Keratinocyte (primary cell): ENCODE measurements around the gene PCCA. TPM values are rescaled to one million over a fixed set of nuclear protein-coding genes. Genes with fewer than 3 reads are reported as not detected.

Experiments
- DNase-seq: peaks from one replicate; pipeline ENCODE4 v3.0.0-alpha.2; 2011; ENCODE audit warnings: low read depth, missing footprints, low spot score
- FAIRE-seq: peaks from 2 replicates; lab custom pipeline; 2011; peaks lifted over from hg19 to GRCh38; lab: Jason Lieb, UNC
- H2AFZ ChIP-seq: 2 replicates; pipeline ENCODE4 v1.6.0; 2012; ENCODE audit warnings: low read length, control low read depth, inconsistent platforms; ENCODE audit not compliant: control insufficient read depth
- H3K27ac ChIP-seq: 2 replicates; pipeline ENCODE4 v1.5.1; 2011; ENCODE audit warnings: low read length; ENCODE audit not compliant: control insufficient read depth, insufficient read depth
- H3K27me3 ChIP-seq: 3 replicates; pipeline ENCODE4 v1.6.0; 2011; ENCODE audit warnings: low read length; ENCODE audit not compliant: control insufficient read depth, insufficient read depth; ENCODE audit errors: extremely low read depth
- H3K36me3 ChIP-seq, 2 experiments: 2 replicates in 1 of 2; 3 replicates in 1 of 2; pipeline ENCODE4 v1.5.1; 2011; ENCODE audit warnings: low read length in 2 of 2, mild to moderate bottlenecking in 1 of 2; ENCODE audit not compliant: control insufficient read depth in 2 of 2, insufficient read depth in 2 of 2; ENCODE audit errors: extremely low read depth in 1 of 2
- H3K4me1 ChIP-seq: 3 replicates; pipeline ENCODE4 v1.5.1; 2011; ENCODE audit warnings: low read length; ENCODE audit not compliant: control insufficient read depth, insufficient read depth; ENCODE audit errors: extremely low read depth
- H3K4me2 ChIP-seq: 3 replicates; pipeline ENCODE4 v1.6.0; 2011; ENCODE audit warnings: low read depth, low read length; ENCODE audit not compliant: control insufficient read depth, insufficient read depth; ENCODE audit errors: extremely low read depth
- H3K4me3 ChIP-seq, 3 experiments: fragments of 200-600 bp in 1 of 3; sonication (generic) in 1 of 3; 2 replicates in 2 of 3; 3 replicates in 1 of 3; pipeline ENCODE4 v1.5.1; 2011 to 2016; ENCODE audit warnings: low read length in 3 of 3, mild to moderate bottlenecking in 3 of 3, control low read depth in 2 of 3, inconsistent platforms in 1 of 3, low read depth in 1 of 3, mixed read lengths in 1 of 3, mixed run types in 1 of 3, moderate library complexity in 1 of 3; ENCODE audit not compliant: control insufficient read depth in 2 of 3, insufficient read depth in 2 of 3; ENCODE audit errors: extremely low read depth in 1 of 3
- H3K79me2 ChIP-seq: 2 replicates; pipeline ENCODE4 v1.6.0; 2012; ENCODE audit warnings: low read length; ENCODE audit not compliant: control insufficient read depth, insufficient read depth
- H3K9ac ChIP-seq: 3 replicates; pipeline ENCODE4 v1.6.0; 2011; ENCODE audit warnings: low read length; ENCODE audit not compliant: control insufficient read depth, insufficient read depth; ENCODE audit errors: extremely low read depth
- H3K9me1 ChIP-seq: 3 replicates; pipeline ENCODE4 v1.6.0; 2011; ENCODE audit warnings: low read length; ENCODE audit not compliant: control insufficient read depth, insufficient read depth; ENCODE audit errors: extremely low read depth
- H3K9me3 ChIP-seq: 2 replicates; pipeline ENCODE4 v1.5.1; 2012; ENCODE audit warnings: low read depth, low read length; ENCODE audit not compliant: control insufficient read depth
- H4K20me1 ChIP-seq: 3 replicates; pipeline ENCODE4 v1.6.0; 2011; ENCODE audit warnings: low read length; ENCODE audit not compliant: control insufficient read depth, insufficient read depth; ENCODE audit errors: extremely low read depth
- EZH2 ChIP-seq: IDR thresholded peaks from one replicate; pipeline ENCODE4 v1.6.1; 2012; ENCODE audit warnings: inconsistent platforms, mild to moderate bottlenecking, low read length, moderate library complexity
- dilution Hi-C: fragments of 300-500 bp; cut with MboI; formaldehyde crosslinking; loops from one replicate; pipeline ENCODE4 v1.7.0; 2020; ENCODE audit warnings: low sequenced_read_pairs; ENCODE audit not compliant: extremely low pct_ligation_motif_present
- polyA plus RNA-seq, 5 experiments: library from polyadenylated mRNA; depleted of rRNA in 3 of 5; stranded (reverse) in 3 of 5; stranded (forward) in 1 of 5; unstranded in 1 of 5; fragments of >200 nt; gene quantifications; 1 replicate in 1 of 5; 2 replicates in 3 of 5; 3 replicates in 1 of 5; pipeline versions ENCODE4 v1.2.1 to v1.2.3, GENCODE V29; 2011 to 2012; ENCODE audit warnings: missing spikeins in 2 of 5, low read depth in 1 of 5, low replicate concordance in 1 of 5
- TF ChIP-seq, protein P1 (sequence below), 3 experiments: IDR thresholded peaks in 1 of 3; conservative IDR thresholded peaks in 1 of 3; optimal IDR thresholded peaks in 1 of 3; 2 replicates in 2 of 3; 3 replicates in 1 of 3; pipeline versions ENCODE3 to v1.5.1; 2011; ENCODE audit warnings: low read length in 3 of 3, mild to moderate bottlenecking in 3 of 3, moderate library complexity in 2 of 3, control low read depth in 1 of 3, inconsistent platforms in 1 of 3; ENCODE audit not compliant: insufficient read depth in 2 of 3; ENCODE audit errors: extremely low read depth in 1 of 3

Gene PCCA
- polyA plus RNA-seq, 1 donor (not counting 4 experiments of a cell fraction or from before 2014, with no cell fraction given), result 8.1 TPM

DNA sequence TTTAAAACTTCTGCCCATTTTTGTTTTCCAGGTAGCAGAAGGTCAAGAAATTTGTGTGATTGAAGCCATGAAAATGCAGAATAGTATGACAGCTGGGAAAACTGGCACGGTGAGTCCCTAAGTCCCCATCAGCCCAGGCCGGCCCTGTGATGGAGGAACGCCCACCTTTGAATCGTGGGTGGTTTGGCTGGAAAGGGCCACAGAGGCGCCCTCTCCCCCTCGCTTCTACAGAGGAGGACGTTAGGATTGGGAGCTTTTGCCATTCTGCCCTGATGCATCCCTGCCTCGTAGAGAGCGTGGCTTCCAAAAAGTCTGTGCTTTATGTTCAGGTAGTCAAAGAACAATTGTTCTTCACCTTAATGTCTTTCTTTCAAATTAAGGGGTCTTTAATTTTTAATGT is 438.8 kb downstream of the PCCA start:
- H3K27me3 ChIP-seq, result no peaks in the 10 kb centered on the region
- H3K27ac ChIP-seq, result no peak overlapping the region
- H3K4me3 ChIP-seq, result no peak overlapping the region
- H3K36me3 ChIP-seq, result peaks cover 0 to 3% of the 10 kb centered on the region in 2 experiments
- no peaks in the 10 kb centered on the region for H3K79me2 ChIP-seq
- no peaks in the 10 kb centered on the region for H3K9me3 ChIP-seq
- no peaks in the 10 kb centered on the region for H3K4me1 ChIP-seq
- no peak overlapping the region for H3K9ac ChIP-seq
- dilution Hi-C loops, result no loop called here
- no peak for FAIRE-seq
- DNase-seq, result no peak
- no peaks in the 10 kb centered on the region for H4K20me1 ChIP-seq
- H3K4me2 ChIP-seq, result no peak overlapping the region
- H3K9me1 ChIP-seq, result no peaks in the 10 kb centered on the region
- H2AFZ ChIP-seq, result no peak overlapping the region
- TF ChIP-seq, protein P1, sequence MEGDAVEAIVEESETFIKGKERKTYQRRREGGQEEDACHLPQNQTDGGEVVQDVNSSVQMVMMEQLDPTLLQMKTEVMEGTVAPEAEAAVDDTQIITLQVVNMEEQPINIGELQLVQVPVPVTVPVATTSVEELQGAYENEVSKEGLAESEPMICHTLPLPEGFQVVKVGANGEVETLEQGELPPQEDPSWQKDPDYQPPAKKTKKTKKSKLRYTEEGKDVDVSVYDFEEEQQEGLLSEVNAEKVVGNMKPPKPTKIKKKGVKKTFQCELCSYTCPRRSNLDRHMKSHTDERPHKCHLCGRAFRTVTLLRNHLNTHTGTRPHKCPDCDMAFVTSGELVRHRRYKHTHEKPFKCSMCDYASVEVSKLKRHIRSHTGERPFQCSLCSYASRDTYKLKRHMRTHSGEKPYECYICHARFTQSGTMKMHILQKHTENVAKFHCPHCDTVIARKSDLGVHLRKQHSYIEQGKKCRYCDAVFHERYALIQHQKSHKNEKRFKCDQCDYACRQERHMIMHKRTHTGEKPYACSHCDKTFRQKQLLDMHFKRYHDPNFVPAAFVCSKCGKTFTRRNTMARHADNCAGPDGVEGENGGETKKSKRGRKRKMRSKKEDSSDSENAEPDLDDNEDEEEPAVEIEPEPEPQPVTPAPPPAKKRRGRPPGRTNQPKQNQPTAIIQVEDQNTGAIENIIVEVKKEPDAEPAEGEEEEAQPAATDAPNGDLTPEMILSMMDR (optimal IDR thresholded peaks at IDR 0.05 in 1 of 3, IDR thresholded peaks at IDR 0.05 in 1 of 3, conservative IDR thresholded peaks at IDR 0.05 in 1 of 3; ENCODE audit: extremely low read depth in 1 of 3, insufficient read depth in 2 of 3, low read length in 3 of 3), result no peak
- no peak for TF ChIP-seq EZH2

DNA sequence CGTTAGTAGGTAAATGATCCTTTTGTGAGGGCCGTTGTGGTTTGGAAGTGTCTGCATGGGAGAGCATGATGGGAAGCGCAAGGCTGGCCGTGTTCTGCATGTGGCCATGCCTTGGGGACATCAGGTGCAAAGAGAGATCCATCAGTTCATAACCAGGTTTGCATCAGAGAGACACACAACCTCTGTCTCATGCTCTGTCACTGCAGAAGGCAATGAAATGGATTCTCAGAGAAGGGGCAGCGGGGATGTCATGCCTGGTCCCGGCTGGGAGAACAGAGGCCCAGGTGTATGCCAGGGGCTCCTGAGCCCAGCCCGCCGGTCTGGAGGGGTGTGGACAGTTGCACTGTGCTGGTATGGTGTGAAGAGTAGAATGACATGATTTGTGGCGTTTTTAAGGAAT is 439.5 kb downstream of the PCCA start:
- H3K27ac ChIP-seq, result no peak overlapping the region
- no peak overlapping the region for H3K4me3 ChIP-seq
- no peaks in the 10 kb centered on the region for H3K79me2 ChIP-seq
- no peaks in the 10 kb centered on the region for H3K9me3 ChIP-seq
- peaks cover 0 to 3% of the 10 kb centered on the region in 2 experiments for H3K36me3 ChIP-seq
- H3K27me3 ChIP-seq, result no peaks in the 10 kb centered on the region
- H3K9ac ChIP-seq, result no peak overlapping the region
- no peak for DNase-seq
- dilution Hi-C loops, result no loop called here
- no peaks in the 10 kb centered on the region for H3K4me1 ChIP-seq
- no peak for FAIRE-seq
- no peaks in the 10 kb centered on the region for H3K9me1 ChIP-seq
- no peak overlapping the region for H2AFZ ChIP-seq
- no peak overlapping the region for H3K4me2 ChIP-seq
- TF ChIP-seq, protein P1 (optimal IDR thresholded peaks at IDR 0.05 in 1 of 3, IDR thresholded peaks at IDR 0.05 in 1 of 3, conservative IDR thresholded peaks at IDR 0.05 in 1 of 3; ENCODE audit: extremely low read depth in 1 of 3, insufficient read depth in 2 of 3, low read length in 3 of 3), result no peak
- no peak for TF ChIP-seq EZH2
- no peaks in the 10 kb centered on the region for H4K20me1 ChIP-seq
